Stimulated activated CD4-positive, alpha-beta T cell treated with anti-CD3 and anti-CD28 coated beads, TNF-alpha, amount 100 ng/mL, for 1 hour (primary cell): ENCODE data around the gene FGF12.

Experiments used
- DNase-seq, 3 donors: peaks; one replicate each; pipeline ENCODE4 v3.0.0-alpha.2; 2020; ENCODE audit warnings: low read depth in 3 of 3, low spot score in 1 of 3

Gene FGF12

DNA sequence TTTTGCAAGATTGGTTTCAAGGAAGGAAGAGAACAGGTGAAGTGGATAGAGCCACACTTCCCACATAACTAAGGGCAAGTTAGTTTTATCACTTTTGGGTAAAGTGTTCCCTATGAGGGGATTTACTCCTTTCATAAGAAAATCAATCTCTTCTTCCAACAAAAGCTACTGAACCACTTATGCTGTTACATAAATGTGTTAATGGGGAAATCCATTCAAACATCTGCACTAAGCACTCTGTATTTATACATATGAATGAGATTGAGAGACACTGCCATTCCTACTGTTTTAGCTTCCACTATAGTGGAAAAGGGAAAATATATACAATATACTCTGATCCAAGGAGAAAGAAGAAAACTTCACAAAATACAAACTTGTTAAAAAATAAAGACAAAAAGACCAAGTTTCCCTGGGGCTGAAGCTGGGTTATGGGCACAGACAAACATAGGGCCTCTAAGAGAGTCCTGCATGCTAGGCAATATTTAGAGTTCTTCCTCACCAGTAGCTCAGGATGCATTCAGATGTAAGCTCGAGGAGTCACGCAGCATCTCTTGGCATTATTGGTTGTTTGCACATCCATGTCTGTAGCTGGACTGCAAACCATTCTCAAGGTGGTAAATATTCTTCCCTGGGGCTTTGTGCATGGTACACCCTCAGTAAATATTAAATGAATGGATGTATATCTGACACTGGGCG, 454.2 kb downstream of the FGF12 start:
- DNase-seq: no peak

DNA sequence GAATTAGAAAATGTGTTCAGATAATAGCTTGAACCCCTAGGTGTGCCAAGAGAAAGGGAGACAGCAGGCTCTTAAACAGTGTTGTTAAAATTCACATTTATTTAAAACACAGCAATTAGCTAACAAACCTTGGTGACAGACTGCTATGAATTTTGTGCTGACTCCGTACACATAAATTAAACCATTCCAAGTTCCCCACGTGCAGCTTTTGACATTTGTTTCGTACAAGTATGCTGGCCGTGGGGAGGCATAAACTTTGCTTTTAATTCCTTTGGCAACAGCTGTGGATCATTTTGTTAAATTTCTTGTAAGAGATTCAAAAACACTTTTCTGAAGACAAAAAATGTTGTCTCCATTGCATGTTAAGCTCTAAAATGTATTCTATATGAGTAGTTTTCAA, 465.3 kb downstream of the FGF12 start:
- no peak for DNase-seq

DNA sequence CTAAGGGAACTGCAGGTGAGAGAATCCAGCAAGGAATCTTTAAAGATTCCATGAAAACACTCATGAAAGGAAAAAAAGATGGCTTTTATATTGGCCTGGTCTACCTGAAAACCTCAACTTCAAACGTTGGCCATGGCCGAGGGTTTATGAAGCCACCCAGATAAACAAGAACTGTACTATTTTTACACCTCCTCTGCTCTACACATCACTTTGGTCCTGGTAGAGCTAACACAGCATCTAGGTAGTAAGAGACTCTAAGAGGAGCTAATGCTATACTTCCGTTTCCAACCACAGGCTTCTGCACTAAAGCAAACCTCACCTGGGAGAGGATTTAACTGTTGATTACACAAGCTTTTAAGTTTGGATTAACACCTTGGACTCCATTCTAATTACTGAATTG, 466.2 kb downstream of the FGF12 start:
- no peak for DNase-seq

DNA sequence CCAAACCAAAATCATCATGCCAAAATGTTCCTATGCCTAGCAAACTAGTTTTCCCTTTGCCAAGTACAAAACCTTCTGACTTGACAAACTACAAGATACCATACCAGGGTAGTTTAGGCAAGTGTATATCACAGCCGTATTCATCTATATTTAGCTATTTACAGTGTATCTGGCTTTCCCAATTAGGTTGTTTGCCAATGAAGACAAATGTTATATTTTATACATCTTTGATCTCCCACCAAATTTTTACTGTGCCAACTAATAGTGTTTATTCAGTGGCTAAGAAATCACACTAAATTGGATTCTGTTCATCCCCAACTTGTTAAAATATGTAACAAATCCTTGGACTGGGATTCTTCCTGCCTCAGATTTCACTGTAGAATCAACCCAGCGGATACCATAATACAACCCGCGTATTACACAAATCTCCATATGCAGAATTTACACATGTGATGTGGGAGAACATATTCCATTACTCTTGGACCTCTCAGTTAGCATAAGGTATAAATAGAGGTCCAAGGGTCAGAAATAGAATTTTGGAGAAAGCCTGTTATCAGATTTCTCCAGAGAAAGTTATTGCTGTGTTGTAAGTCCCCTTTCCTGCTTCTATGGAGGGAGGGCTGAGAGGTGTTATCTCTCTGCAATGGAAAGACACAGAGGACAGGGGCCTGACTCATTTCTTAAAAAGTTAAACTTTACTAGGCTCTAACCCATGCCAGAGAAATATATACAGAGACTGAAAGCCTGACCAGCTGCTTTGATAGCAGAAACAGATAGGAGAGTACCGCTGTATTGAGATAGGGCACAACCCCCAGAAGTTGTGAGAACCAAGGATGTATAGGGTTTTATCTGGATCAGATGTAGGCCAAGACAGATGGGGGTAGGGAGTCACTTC, 467.0 kb downstream of the FGF12 start:
- DNase-seq: no peak

DNA sequence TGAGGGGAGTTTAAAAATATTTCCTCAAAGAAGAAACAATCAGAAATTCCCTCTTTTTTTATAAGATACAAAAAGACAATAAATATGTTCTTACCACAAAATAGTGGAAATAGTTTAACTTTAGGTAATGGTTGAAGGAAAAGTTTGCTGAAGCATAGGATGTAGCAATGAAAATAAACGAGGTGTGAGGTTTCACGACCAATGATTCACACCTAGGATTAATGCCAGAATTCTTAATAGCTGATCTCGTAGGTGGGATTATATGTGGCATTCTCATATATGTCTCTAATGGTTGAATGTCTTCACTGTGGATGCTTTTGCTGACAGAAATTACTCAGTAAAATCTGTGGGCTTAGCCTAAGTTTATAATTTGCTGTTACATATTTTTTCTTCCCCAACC, 467.7 kb downstream of the FGF12 start:
- DNase-seq: no peak

DNA sequence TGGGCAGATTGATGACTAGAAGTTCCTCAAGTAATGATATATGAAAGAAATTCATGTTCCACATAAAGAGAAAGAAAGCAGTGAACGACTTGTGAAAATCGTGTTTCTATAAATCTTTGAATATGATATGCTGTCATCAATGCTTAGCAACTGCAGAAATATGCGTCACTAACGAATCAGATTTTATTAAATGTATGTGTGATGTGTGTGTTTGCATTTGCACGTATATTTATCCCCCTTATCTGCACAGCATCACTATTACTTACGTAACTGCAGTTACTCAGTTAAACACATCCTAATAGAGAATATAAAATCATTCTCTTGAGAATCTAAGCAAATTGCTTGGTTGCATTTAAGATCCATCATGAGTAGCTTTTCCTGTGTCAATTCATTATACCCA, 468.6 kb downstream of the FGF12 start:
- DNase-seq: no peak

DNA sequence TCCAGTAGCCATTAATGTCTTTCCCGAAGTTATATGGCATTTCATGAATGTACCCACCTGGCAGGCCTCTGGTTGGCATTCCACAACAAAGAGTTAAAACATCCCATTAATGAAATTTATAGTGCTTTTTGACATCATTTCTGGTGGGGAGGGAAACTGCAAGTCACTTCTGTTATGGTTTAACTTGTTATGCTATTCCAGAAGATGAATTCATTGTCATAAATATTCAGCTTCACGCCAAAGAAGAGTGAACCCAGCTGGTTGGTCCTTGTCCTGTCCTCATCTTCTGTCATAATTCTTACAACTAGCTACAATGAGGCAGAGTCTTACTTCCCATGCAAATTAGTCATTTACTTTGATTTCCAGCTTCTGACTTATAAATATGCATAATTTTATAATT, 471.5 kb downstream of the FGF12 start:
- DNase-seq: no peak

DNA sequence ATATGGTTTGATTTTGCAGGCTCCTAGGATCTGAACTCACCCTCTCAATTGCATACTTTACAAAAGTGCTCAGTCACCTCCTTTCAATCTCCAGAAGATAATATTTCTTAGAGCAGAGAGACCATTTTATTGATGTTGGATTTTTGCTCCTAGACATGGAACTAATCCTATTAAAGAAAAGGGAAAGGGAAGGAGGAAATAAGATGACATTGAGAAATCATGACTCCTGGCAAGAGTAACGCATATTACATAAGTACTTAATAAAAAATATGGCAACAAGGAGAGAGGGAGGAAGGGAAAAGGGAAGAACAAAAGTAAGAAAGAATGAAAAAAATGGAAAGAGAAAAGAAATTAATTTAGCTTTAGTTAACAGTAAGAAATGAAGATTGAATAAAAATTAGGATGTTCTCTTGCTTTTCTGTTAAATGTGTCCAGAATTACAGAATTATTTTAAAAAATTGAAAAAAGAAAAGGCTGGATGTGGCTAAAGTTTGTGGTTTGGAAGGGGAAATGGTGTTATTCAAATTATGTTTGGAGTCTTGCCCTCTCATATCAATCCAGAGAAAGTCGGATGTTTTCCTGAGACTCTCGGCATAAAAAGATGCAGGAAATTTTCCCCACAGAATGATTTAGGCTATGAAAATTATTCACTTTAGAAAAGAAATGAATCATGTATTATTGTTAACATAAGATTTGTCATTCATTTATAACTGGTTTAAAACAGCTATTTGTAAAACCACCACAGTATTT, 474.0 kb downstream of the FGF12 start:
- DNase-seq: no peak

DNA sequence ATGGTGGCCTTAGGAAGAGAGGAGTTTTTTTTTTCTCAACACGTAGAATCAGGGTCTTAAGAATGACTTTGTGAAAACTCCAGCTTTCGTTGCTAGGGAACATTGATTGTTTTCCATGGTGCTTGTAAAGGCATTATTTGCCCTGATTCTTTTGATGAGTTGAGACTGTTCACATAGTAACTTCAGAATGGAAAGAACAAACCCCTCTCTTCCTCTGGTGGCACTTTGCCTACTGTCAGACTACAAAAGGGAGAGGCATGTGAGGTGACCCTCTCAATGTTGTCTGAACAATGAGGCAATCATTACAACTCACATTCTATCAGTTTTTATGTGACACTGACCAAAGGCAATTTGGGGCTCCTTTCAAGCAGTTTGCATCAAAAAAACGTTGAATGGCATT, 477.8 kb downstream of the FGF12 start:
- DNase-seq: no peak

DNA sequence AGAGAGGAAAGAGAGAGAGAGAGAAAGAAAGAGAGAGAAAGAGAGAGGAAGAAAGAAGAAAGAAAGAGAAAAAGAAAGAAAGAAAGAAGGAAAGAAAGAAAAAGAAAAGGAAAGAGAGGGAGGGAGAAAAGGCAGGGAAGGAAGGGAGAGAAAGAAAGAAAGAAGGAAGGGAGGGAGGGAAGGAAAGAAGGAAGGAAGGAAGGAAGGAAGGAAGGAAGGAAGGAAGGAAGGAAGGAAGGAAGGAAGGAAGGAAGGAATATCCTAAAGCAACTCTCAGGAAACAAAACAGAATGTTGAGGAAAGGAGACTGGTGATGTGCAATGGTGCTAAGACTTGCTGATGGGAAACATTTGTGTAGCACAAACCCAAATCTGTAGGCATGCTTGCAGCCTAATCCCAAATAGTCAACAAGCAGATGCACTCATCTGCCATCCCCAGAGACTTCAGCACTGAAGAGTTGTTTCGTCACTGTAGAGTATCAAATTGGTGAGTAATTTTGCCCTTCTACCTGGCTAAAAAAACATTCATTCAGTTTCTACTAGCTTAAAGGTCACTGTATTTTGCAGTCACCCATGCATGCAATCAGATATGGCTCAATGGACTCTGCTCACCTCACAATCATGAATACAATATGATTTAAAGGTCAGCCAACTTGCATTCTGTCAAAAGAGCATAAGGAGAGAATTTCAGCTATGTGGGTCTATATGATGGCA, 480.3 kb downstream of the FGF12 start:
- no peak for DNase-seq

DNA sequence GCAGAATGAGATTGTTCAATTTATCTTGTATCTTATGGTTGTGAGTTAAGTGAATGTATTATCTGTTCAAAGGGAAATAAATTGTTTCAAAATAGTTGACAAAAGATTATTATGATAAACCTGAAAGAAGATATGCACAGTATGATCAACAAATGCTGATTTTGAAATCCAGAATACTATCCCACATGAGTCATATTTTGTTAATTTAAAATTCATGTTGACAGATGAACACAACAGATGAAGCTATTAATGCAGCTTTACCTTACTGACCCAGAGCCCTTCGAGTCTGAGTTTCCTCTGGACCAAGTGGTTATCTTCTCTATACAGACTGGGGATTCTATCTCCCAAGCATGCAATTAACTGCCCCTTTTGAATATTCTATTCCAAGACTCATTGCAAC, 482.8 kb downstream of the FGF12 start:
- DNase-seq: no peak

DNA sequence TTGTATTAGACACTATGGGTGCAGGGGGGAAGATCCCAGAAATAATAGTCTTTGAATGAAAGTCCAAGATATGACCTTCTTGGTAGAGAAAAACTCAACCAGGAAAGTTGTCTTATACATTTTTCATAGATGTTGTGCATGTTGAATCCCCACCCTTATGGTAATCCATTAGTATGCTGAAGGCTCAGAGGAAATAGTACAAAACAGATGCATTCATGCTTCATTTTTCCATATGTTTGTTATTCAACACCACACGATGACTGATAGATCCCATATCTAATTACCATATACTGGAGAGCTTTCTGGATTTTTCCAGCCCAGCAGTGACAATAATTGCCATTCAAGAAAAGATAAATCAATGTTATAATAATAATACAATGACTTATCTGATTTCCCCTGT, 487.4 kb downstream of the FGF12 start:
- no peak for DNase-seq

DNA sequence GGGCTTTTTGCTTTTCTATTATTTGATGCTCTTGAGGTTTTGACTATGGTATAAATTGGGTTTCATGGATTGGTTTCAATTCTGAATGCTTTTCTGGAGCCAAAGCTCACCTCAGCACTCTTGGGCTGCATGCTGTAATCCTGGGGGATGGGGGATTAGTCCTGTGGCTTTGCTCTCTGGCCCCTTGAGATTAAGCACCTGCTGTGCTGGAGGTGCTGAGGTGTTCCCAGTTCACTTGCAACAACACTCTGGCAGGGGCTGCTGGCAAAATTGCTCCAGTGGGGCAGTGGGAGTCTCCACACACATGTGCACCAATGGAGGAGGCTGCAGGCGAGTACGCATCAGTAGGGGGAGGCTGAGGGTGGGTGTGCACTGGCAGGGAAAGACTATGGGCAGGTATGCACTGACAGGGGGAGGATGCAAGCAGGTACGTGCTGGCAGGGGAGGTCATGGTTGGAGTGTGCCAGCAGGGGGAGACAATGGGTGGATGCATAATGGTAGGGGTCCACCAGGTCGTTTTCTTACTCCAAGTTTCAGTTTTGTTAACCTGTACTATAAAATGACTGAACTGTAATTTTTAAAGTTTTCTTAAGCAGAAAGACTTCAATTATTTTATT, 489.2 kb downstream of the FGF12 start:
- no peak for DNase-seq

DNA sequence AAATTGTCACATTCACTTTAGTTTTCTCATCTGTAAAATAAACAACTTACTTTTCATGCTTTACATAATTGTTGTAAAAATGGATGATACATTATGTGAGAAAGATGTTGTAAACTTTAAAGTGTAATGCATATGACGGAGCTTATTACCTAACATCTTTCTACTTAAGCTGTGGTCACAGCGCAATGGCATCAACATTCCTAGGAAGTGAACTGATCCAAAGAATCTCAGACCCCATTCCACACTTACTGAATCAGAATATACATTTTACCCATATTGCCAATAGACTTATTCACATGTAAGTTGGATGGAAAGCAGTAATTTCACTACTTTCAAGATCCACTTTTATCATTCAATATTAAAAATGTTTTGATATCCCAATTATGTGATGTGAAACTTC, 497.5 kb downstream of the FGF12 start:
- DNase-seq: no peak

DNA sequence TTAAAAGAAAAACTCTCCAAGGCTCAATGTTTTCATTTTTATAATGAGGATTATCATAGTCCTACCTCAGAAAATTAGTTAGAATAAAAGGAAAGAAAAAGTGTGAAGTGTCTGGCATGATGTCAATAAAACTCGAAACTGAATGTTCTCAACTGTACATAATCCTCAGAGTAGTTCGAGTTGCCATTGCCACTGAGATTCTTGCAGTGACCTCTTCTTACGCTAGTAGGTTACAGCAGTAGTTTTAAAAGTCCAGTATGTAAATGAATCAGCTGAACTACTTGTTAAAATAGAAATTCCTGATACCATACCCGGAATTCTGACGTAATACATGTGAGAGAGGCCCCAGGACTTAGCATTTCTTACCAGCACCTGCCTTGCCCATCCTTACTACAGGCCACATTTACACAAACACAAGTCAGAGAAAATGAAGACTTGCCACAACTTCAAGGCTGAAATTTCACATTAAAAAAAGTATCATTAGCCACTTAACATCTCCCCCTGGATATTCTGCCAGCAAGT, 502.6 kb downstream of the FGF12 start:
- no peak for DNase-seq

DNA sequence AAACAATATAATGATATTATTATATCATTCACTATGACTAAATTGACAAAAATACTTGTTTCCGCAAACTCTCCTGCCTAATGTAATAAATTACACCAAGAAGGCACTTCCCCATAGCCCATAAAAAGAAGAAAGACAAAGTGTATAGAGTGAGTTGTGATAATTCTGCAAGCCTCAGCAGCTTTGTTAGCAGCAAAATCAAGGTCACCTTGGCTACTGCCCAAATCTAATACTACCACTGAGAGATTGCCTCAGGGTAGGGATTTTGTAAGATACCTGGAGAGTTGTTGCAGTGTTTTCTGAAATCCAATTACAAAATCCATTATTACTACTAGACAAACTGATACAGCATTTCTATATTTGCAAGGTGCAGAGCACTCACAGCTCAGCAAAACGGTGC, 503.5 kb downstream of the FGF12 start:
- no peak for DNase-seq

DNA sequence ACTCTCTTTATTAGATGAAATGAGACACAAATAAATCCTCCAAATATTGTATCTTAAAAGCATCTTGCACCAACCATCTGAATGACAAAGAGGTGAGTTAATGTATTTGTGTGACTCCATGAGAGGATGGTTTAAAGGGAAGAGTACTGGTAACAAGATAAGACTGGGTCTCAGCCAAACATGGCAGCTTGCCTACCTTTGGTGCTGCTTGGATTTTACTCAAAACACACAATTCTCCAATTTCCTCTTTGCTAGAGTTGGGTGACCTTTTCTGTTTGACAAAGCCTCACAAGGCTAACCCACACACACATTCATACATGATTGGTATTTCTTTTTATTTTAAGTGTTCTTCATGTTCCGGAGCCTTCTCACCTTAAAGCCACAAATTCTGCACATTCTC, 506.4 kb downstream of the FGF12 start:
- DNase-seq: no peak

DNA sequence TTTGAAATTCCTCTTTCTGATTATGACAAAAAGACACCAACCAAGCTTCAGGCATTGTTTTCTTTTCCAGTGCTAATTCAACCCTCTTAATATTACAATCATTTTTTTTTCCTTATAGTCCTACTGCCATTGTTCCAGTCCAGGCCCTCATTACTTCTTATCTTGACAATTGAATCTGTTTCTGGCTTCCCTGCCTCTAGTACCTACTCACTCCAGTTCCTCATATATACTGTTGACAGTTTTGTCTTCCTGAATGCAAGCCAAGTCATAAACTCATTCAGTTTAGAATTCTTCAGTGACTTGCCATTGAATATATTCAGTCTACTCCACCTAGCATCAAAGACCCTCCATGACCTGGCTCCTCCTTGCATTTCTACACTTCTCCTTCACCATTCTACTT, 507.4 kb downstream of the FGF12 start:
- DNase-seq: no peak

DNA sequence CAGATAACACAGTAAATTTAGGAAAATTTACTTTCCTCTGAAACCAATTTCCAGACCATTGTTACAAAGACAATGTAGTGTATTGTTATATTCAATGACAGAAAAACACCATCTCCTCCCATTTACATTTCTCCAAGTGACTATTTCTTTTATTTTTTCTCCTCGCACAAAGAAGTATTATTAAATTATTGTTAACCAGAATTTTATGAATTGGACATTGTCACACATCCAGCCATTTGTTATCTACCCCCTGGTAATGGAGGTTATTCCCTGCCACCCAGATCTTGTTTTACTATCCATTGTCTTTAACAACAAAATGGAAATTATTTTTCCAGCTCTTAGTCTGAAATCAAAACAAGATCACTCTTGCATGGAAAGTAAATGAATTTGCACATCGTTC, 511.3 kb downstream of the FGF12 start:
- no peak for DNase-seq

DNA sequence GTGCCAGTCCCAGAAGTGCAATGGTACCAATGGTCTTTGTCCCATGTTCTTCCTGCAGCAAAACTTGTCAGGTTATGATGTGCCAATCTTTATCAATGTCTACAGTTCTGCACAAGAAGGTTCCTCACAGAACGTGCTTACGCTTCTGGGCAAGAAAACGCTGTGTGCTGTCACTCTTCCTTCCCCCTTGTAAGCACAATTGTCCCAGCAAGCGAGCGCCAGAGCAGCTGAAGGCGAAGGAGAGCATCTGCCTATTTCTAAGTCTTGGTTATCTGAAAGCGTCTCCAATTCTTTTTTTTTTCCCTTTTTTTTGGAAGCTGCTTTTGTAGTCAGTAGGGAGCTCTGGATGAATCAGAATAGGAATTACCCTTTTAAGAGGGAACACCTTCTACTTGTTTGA, 514.4 kb downstream of the FGF12 start:
- no peak for DNase-seq

DNA sequence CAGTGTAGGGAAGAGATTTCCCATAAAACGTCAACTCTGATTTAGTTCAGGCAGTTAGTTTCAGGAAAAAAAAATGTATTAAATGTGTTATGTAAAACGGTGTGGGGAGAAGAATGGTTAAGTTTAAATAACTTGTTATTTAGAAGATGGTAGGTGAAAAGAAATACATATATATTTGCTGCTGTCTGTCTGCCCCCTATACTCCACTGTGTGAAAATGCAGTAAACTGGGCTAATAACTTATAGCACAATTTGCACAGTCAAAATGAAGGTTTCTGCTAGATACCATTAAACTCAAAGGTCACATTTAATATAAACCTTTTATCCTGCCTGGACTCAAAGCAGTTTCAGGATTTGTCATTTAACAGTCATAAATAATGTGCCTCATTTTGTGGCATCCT, 515.0 kb downstream of the FGF12 start:
- DNase-seq: no peak
